Stimulated activated CD8-positive, alpha-beta memory T cell treated with anti-CD3 and anti-CD28 coated beads, Interleukin-4, amount 100 ng/mL, for 24 hours (primary cell): Measurements from ENCODE around the gene IL24.
"Not testable (repeated sequence)": the region's sequence is repeated elsewhere in the genome, so short reads cannot be mapped to it uniquely, and the experiment has no call there.

Source experiments
- DNase-seq: peaks from one replicate; pipeline ENCODE4 v3.0.0-alpha.2; 2020; ENCODE audit warnings: low read depth

IL24 gene

GRCh38 chr1:206897175-206897574 is at the start of gene IL24:
TSS of gene IL24 (plus strand) at chr1:206897443. CDS start at chr1:206897833, 390 bp downstream.
- DNase-seq: peak; percentile 30

GRCh38 chr1:206847946-206848345 is 49.3 kb upstream of the IL24 start:
- no peak for DNase-seq

GRCh38 chr1:206850401-206850800 is 46.8 kb upstream of the IL24 start:
- no peak for DNase-seq

- DNase-seq: no peak
These were observed 45.8 kb upstream of the IL24 start for GRCh38 chr1:206851341-206852010.

GRCh38 chr1:206852662-206853061 is 44.6 kb upstream of the IL24 start:
- DNase-seq: not testable (repeated sequence)

GRCh38 chr1:206853696-206854095 is 43.5 kb upstream of the IL24 start:
- DNase-seq: not testable (repeated sequence)

GRCh38 chr1:206854401-206855129 is 42.7 kb upstream of the IL24 start:
- no peak for DNase-seq

GRCh38 chr1:206855859-206856258 is 41.4 kb upstream of the IL24 start:
- no peak for DNase-seq

GRCh38 chr1:206856674-206857464 is 40.4 kb upstream of the IL24 start:
- no peak for DNase-seq

- DNase-seq: no peak
These were observed 38.1 kb upstream of the IL24 start for GRCh38 chr1:206859082-206859521.

GRCh38 chr1:206860165-206860564 is 37.1 kb upstream of the IL24 start:
- no peak for DNase-seq

- DNase-seq: no peak
These were observed 34.0 kb upstream of the IL24 start for GRCh38 chr1:206863266-206863665.

- peak; percentile 79 for DNase-seq
These were observed 32.1 kb upstream of the IL24 start, which contains the start of gene IL20 for GRCh38 chr1:206864939-206865671. TSS of gene IL20 (plus strand) at chr1:206865623. CDS start at chr1:206865853, 230 bp downstream.

GRCh38 chr1:206866062-206866461 is 31.2 kb upstream of the IL24 start:
- no peak for DNase-seq

- no peak for DNase-seq
These were observed 30.0 kb upstream of the IL24 start for GRCh38 chr1:206867239-206867638.

- no peak for DNase-seq
These were observed 29.5 kb upstream of the IL24 start for GRCh38 chr1:206867716-206868115.

- no peak for DNase-seq
These were observed 29.0 kb upstream of the IL24 start for GRCh38 chr1:206868264-206868663.

GRCh38 chr1:206872139-206872538 is 25.1 kb upstream of the IL24 start:
- no peak for DNase-seq

GRCh38 chr1:206873603-206874188 is 23.5 kb upstream of the IL24 start:
- DNase-seq: no peak

GRCh38 chr1:206875752-206876377 is 21.4 kb upstream of the IL24 start:
- no peak for DNase-seq

GRCh38 chr1:206878456-206878855 is 18.8 kb upstream of the IL24 start:
- no peak for DNase-seq
